ENCODE measurements around the gene LRRFIP2.
"Not testable (repeated sequence)": the region's sequence is repeated elsewhere in the genome, so short reads cannot be mapped to it uniquely, and the experiment has no call there.

LRRFIP2 gene

GRCh38 chr3:37149257-37149656 lies 25.1 kb downstream of the LRRFIP2 start:
- in situ Hi-C loops (cut with HindIII; ENCODE audit: low sequenced_read_pairs): no loop called here
- H3K4me3 ChIP-seq (ENCODE audit: low read depth, low read length): no peak overlapping the region
- no peak for TF ChIP-seq CTCF (IDR thresholded peaks at IDR 0.05; ENCODE audit: low read depth, low read length)
- no peak for DNase-seq (ENCODE audit: low read depth, low spot score)

GRCh38 chr3:37148208-37148607 lies 26.2 kb downstream of the LRRFIP2 start:
- in situ Hi-C loops (cut with HindIII; ENCODE audit: low sequenced_read_pairs): no loop called here
- no peak for TF ChIP-seq CTCF (IDR thresholded peaks at IDR 0.05; ENCODE audit: low read depth, low read length)
- no peak overlapping the region for H3K4me3 ChIP-seq (ENCODE audit: low read depth, low read length)
- no peak for DNase-seq (ENCODE audit: low read depth, low spot score)

GRCh38 chr3:37147666-37148065 lies 26.7 kb downstream of the LRRFIP2 start:
- no peak for TF ChIP-seq CTCF (IDR thresholded peaks at IDR 0.05; ENCODE audit: low read depth, low read length)
- in situ Hi-C loops (cut with HindIII; ENCODE audit: low sequenced_read_pairs): no loop called here
- DNase-seq (ENCODE audit: low read depth, low spot score): no peak
- H3K4me3 ChIP-seq (ENCODE audit: low read depth, low read length): no peak overlapping the region

- H3K4me3 ChIP-seq (ENCODE audit: low read depth, low read length); in situ Hi-C loops (cut with HindIII; ENCODE audit: low sequenced_read_pairs); DNase-seq (ENCODE audit: low read depth, low spot score): not testable (repeated sequence)
Measured at GRCh38 chr3:37146927-37147326, 27.5 kb downstream of the LRRFIP2 start.

GRCh38 chr3:37145611-37146010 lies 28.8 kb downstream of the LRRFIP2 start:
- in situ Hi-C loops (cut with HindIII; ENCODE audit: low sequenced_read_pairs): no loop called here
- TF ChIP-seq CTCF (IDR thresholded peaks at IDR 0.05; ENCODE audit: low read depth, low read length): no peak
- DNase-seq (ENCODE audit: low read depth, low spot score): no peak
- H3K4me3 ChIP-seq (ENCODE audit: low read depth, low read length): no peak overlapping the region

- DNase-seq (ENCODE audit: low read depth, low spot score): no peak
- no peak for TF ChIP-seq CTCF (IDR thresholded peaks at IDR 0.05; ENCODE audit: low read depth, low read length)
- in situ Hi-C loops (cut with HindIII; ENCODE audit: low sequenced_read_pairs): no loop called here
- H3K4me3 ChIP-seq (ENCODE audit: low read depth, low read length): no peak overlapping the region
Measured at GRCh38 chr3:37144806-37145205, 29.6 kb downstream of the LRRFIP2 start.

GRCh38 chr3:37143821-37144220 lies 30.6 kb downstream of the LRRFIP2 start:
- TF ChIP-seq CTCF (IDR thresholded peaks at IDR 0.05; ENCODE audit: low read depth, low read length): no peak
- H3K4me3 ChIP-seq (ENCODE audit: low read depth, low read length): no peak overlapping the region
- no peak for DNase-seq (ENCODE audit: low read depth, low spot score)
- in situ Hi-C loops (cut with HindIII; ENCODE audit: low sequenced_read_pairs): no loop called here
